Measurements from ENCODE around the gene ZSCAN4. TPM values are rescaled to one million over a fixed set of nuclear protein-coding genes. Genes with fewer than 3 reads are reported as not detected.

Gene ZSCAN4
- total RNA-seq, 2 experiments from 2014 or later = not detected

- no peak for DNase-seq
- POLR2A ChIA-PET = no interaction called here
Observed at GRCh38 chr19:57672466-57672865, 3.7 kb downstream of the ZSCAN4 start.

GRCh38 chr19:57675881-57676280 is 7.1 kb downstream of the ZSCAN4 start:
- Mint-ChIP-seq H3K27ac (no peak overlapping the region), H3K36me3 (ENCODE audit: low read depth) (peaks cover 3% of the 10 kb centered on the region), H3K4me1 (ENCODE audit: low read depth) (no peaks in the 10 kb centered on the region), H3K27me3 (peaks cover 10% of the 10 kb centered on the region), H3K4me3 (no peak overlapping the region), H3K9me3 (peaks cover 9% of the 10 kb centered on the region)
- ATAC-seq = no peak
- ChIA-PET CTCF (no interaction called here), POLR2A (no interaction called here)
- intact Hi-C loops (cut with micrococcal nuclease) = no loop called here
- DNase-seq = no peak
- TF ChIP-seq CTCF (IDR thresholded peaks at IDR 0.05) = no peak

More at GRCh38 chr19:57672466-57672865, 3.7 kb downstream of the ZSCAN4 start:
- ATAC-seq = no peak
- no peak overlapping the region for H3K27ac Mint-ChIP-seq
- no peaks in the 10 kb centered on the region for H3K4me1 Mint-ChIP-seq (ENCODE audit: low read depth)
- H3K27me3 Mint-ChIP-seq = peaks cover 15% of the 10 kb centered on the region
- peaks cover 6% of the 10 kb centered on the region for H3K9me3 Mint-ChIP-seq
- H3K36me3 Mint-ChIP-seq (ENCODE audit: low read depth) = no peaks in the 10 kb centered on the region
- CTCF ChIA-PET = interaction anchor here (1.4 kb wide), 2 partner anchors 9 to 127 kb away, joined by 3 to 4 read pairs; partner anchors contain the start of gene ZNF551
- H3K4me3 Mint-ChIP-seq = no peak overlapping the region
- intact Hi-C loops (cut with micrococcal nuclease) = no loop called here
- no peak for TF ChIP-seq CTCF (IDR thresholded peaks at IDR 0.05)

- H3K27me3 Mint-ChIP-seq = no peaks in the 10 kb centered on the region
- no peak for TF ChIP-seq CTCF (IDR thresholded peaks at IDR 0.05)
- DNase-seq = no peak
- intact Hi-C loops (cut with micrococcal nuclease) = no loop called here
- CTCF ChIA-PET = interaction anchor here (0.6 to 2.2 kb wide), 9 partner anchors 8 to 206 kb away, joined by 3 to 6 read pairs (median 3); partner anchors contain the start of genes ZNF134, ZNF154 and ZNF211
- H3K9me3 Mint-ChIP-seq = peaks cover 52% of the 10 kb centered on the region
- POLR2A ChIA-PET = interaction anchor here (0.7 to 1.5 kb wide), 5 partner anchors 17 to 247 kb away, joined by 3 to 5 read pairs (median 3); partner anchors contain the start of genes ZNF749 and ZNF776
- H3K4me1 Mint-ChIP-seq (ENCODE audit: low read depth) = peaks cover 28% of the 10 kb centered on the region
- H3K36me3 Mint-ChIP-seq (ENCODE audit: low read depth) = peaks cover 59% of the 10 kb centered on the region
- peak overlapping the region; percentile 97 for H3K4me3 Mint-ChIP-seq
- no peak for ATAC-seq
- H3K27ac Mint-ChIP-seq = peak overlapping the region; percentile 93
Observed at GRCh38 chr19:57682226-57682766, 13.6 kb downstream of the ZSCAN4 start.

GRCh38 chr19:57686727-57687126 is 18.0 kb downstream of the ZSCAN4 start:
- POLR2A ChIA-PET = interaction anchor here (0.6 kb wide), 1 partner anchor 12 kb away, joined by 3 read pairs; no protein-coding TSS in a partner anchor
- DNase-seq (no peak), ATAC-seq (no peak)
- CTCF ChIA-PET = no interaction called here
- H3K9me3 Mint-ChIP-seq = peaks cover 75% of the 10 kb centered on the region
- peaks cover 28% of the 10 kb centered on the region for H3K4me1 Mint-ChIP-seq (ENCODE audit: low read depth)
- H3K27ac Mint-ChIP-seq = no peak overlapping the region
- no peaks in the 10 kb centered on the region for H3K27me3 Mint-ChIP-seq
- H3K4me3 Mint-ChIP-seq = no peak overlapping the region
- H3K36me3 Mint-ChIP-seq (ENCODE audit: low read depth) = peaks cover 94% of the 10 kb centered on the region
- no peak for TF ChIP-seq CTCF (IDR thresholded peaks at IDR 0.05)
- intact Hi-C loops (cut with micrococcal nuclease) = no loop called here

- no peak for ATAC-seq
- DNase-seq = no peak
- peaks cover 89% of the 10 kb centered on the region for H3K36me3 Mint-ChIP-seq (ENCODE audit: low read depth)
- peaks cover 71% of the 10 kb centered on the region for H3K9me3 Mint-ChIP-seq
- H3K27ac Mint-ChIP-seq = no peak overlapping the region
- no peak overlapping the region for H3K4me3 Mint-ChIP-seq
- ChIA-PET CTCF (no interaction called here), POLR2A (interaction anchor here (2.2 kb wide), 1 partner anchor 104 kb away, joined by 7 read pairs; the partner anchor contains the start of gene ZIK1)
- no peak for TF ChIP-seq CTCF (IDR thresholded peaks at IDR 0.05)
- no peaks in the 10 kb centered on the region for H3K27me3 Mint-ChIP-seq
- intact Hi-C loops (cut with micrococcal nuclease) = no loop called here
- peaks cover 25% of the 10 kb centered on the region for H3K4me1 Mint-ChIP-seq (ENCODE audit: low read depth)
Observed at GRCh38 chr19:57687363-57688010, 18.8 kb downstream of the ZSCAN4 start.
